Subcutaneous adipose tissue (tissue), 4 donors: ENCODE measurements around the gene SLC8A1. TPM values are rescaled to one million over a fixed set of nuclear protein-coding genes. Genes with fewer than 3 reads are reported as not detected.

Experiments
- CTCF ChIP-seq: fragments of 450-650 bp; IDR thresholded peaks from one replicate; pipeline ENCODE4 v1.5.1; 2016; ENCODE audit warnings: low read depth, mild to moderate bottlenecking, control low read depth, antibody characterized with exemption, moderate library complexity
- total RNA-seq, 4 donors: library from RNA; depleted of rRNA; stranded (reverse); fragments of >200 nt; gene quantifications; one replicate each; pipeline ENCODE4 v1.1.0, GENCODE V29; 2016

Gene SLC8A1
- total RNA-seq, 4 donors from 2014 or later: 7.5 to 32.5 (median 12.9) TPM

GRCh38 chr2:40128796-40129195 lies 323.1 kb downstream of the SLC8A1 start:
- no peak for TF ChIP-seq CTCF

GRCh38 chr2:40127890-40128557 lies 323.9 kb downstream of the SLC8A1 start:
- TF ChIP-seq CTCF: no peak

- no peak for TF ChIP-seq CTCF
These were observed 324.7 kb downstream of the SLC8A1 start for GRCh38 chr2:40127146-40127545.

GRCh38 chr2:40126006-40126405 lies 325.9 kb downstream of the SLC8A1 start:
- no peak for TF ChIP-seq CTCF

GRCh38 chr2:40123746-40124145 lies 328.1 kb downstream of the SLC8A1 start:
- TF ChIP-seq CTCF: no peak

- TF ChIP-seq CTCF: no peak
These were observed 328.6 kb downstream of the SLC8A1 start for GRCh38 chr2:40123326-40123725.

- TF ChIP-seq CTCF: no peak
These were observed 330.9 kb downstream of the SLC8A1 start for GRCh38 chr2:40120957-40121356.
